Spleen (tissue), 7 donors: ENCODE measurements around the gene PRSS27.

Experiments used
- CTCF ChIP-seq, 11 experiments: fragments of 200-600 bp in 7 of 11; fragments of 450-650 bp in 4 of 11; sonication (generic) in 4 of 11; IDR thresholded peaks in 8 of 11; conservative IDR thresholded peaks in 3 of 11; 1 replicate in 7 of 11; 2 replicates in 4 of 11; pipeline versions ENCODE4 v1.4.0 to v1.8.0; 2016 to 2021; ENCODE audit warnings: antibody characterized with exemption in 11 of 11, inconsistent platforms in 4 of 11, mild to moderate bottlenecking in 1 of 11
- POLR2A ChIP-seq, 3 donors: fragments of 450-650 bp; IDR thresholded peaks; one replicate each; pipeline ENCODE4 v1.5.1; 2017; ENCODE audit warnings: antibody characterized with exemption in 3 of 3, mild to moderate bottlenecking in 1 of 3
- donor health status: DM: no; HTN: no; CAD: no; lungs with moderate emphysema.
- donor health status: DM: no; HTN: no; CAD: no.
- donor health status: DM: no; HTN: no; CAD: no.

DNA sequence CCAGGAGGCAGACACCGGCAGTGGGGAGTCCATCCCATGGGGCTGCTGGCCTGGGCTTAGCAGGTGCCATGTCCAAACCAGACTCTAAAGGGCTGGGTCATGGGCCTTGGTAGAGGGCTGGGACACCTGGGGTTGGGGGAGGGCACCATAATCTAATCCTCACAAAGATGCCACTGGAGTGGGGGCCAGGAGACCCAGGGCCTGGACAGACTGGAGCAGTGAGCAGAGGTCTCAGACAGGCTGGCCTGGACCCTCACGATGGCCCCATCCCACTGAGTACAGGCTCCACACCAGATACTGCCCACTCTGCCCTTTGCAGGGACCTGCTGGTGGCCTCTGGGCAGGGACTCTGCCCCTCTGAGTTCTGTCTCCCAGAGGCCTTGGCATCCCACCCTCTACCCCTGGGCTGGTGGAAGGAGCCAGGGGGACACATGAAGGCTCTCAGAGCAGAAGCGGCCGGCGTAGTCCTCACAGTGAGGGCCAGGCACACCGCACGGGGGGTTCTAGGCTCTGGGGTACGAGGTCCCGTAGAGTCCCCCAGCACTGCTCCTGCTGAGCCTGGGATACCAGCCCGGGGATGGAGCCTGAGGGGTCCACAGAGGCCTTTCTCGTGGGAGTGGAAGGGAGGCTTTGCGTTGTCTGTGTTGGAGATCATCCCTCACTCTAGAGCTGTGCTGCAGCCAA lies 22.4 kb upstream of the PRSS27 start:
- no peak for TF ChIP-seq CTCF (IDR thresholded peaks at IDR 0.05 in 8 of 11, conservative IDR thresholded peaks at IDR 0.05 in 3 of 11)
- TF ChIP-seq POLR2A (IDR thresholded peaks at IDR 0.05) = no peak
